ENCODE results near the gene CCL4. TPM values are rescaled to one million over a fixed set of nuclear protein-coding genes. Genes with fewer than 3 reads are reported as not detected.
"Not testable (repeated sequence)": the region's sequence is repeated elsewhere in the genome, so short reads cannot be mapped to it uniquely, and the experiment has no call there.

Gene CCL4
- total RNA-seq, 2 experiments from 2014 or later = 1.5 to 2.1 TPM

DNA sequence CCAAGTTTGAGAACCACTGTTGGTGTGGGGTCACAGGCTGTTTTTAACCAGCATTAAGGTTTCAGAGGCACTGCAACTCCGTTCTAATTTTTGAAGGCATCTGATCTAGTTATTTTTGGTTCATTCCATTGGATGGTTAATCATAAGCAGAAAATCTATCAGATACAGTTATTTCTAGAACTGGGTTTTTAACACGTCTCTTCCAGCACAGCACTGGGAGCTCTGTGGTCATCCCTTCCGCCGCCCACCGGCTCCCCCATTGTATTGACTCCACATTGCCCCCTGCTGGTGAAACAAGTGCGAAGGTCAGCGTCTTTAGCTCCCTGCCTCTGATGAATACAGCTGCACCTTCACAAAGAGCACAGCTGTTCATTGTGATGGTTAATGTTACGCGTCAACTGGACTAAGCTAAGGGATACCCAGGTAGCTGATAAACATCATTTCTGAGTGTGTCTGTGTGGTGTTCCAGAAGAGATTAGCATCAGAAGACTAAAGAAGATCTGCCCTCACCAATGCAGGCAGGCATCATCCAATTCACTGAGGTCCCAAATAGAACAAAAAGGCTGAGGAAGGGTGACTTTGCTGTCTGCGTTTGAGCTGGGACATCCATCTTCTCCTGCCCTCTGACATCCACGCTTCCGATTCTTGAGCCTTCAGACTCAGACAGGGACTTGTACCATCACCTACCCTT is 31.1 kb upstream of the CCL4 start:
- no peak overlapping the region for H3K27ac Mint-ChIP-seq
- POLR2A ChIA-PET = interaction anchor here (0.9 kb wide), 1 partner anchor 103 kb away, joined by 3 read pairs; no protein-coding TSS in a partner anchor
- H3K4me3 Mint-ChIP-seq = no peak overlapping the region

DNA sequence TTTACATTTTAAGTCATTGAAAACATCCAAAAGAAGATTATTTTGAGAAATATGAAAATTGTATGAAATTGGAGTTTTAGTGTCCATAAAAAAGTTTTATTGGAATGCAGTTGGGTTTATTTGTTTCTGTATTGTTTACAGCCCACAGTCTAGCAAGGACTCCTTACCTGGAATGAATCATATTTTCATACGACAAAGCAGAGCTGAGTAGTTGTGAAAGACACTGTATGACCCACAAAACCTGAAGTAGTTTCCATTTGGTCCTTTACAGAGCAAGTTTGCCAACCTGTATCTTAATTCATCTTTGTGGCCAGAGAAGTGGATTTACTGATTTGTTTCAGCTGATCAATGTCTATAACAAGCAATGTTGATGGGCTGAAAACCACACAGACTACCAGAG is 29.3 kb upstream of the CCL4 start:
- CTCF ChIA-PET = no interaction called here
- H3K36me3 Mint-ChIP-seq (ENCODE audit: low read depth) = no peaks in the 10 kb centered on the region
- H3K27ac Mint-ChIP-seq = no peak overlapping the region
- Histone ChIP-seq H3K27ac (ENCODE audit: low read depth in 1 of 2, low read length in 2 of 2) (no peak overlapping the region), H3K4me1 (ENCODE audit: insufficient read depth, low read length) (peaks cover 6% of the 10 kb centered on the region), H3K9me3 (ENCODE audit: control insufficient read depth in 1 of 2, insufficient read depth in 1 of 2, low read length in 2 of 2) (no peaks in the 10 kb centered on the region), H3K27me3 (ENCODE audit: control insufficient read depth in 1 of 2, insufficient read depth in 2 of 2, low read length in 2 of 2) (no peaks in the 10 kb centered on the region), H3K4me3 (ENCODE audit: low read length) (no peak overlapping the region), H3K36me3 (ENCODE audit: insufficient read depth, low read length) (no peaks in the 10 kb centered on the region)
- H3K9me3 Mint-ChIP-seq = no peaks in the 10 kb centered on the region
- POLR2A ChIA-PET = no interaction called here
- H3K27me3 Mint-ChIP-seq = no peaks in the 10 kb centered on the region
- ATAC-seq (ENCODE audit: poor library complexity) (no peak), DNase-seq (no peak)
- H3K4me1 Mint-ChIP-seq (ENCODE audit: low read depth) = no peaks in the 10 kb centered on the region
- no peak overlapping the region for H3K4me3 Mint-ChIP-seq
- TF ChIP-seq, protein P1, sequence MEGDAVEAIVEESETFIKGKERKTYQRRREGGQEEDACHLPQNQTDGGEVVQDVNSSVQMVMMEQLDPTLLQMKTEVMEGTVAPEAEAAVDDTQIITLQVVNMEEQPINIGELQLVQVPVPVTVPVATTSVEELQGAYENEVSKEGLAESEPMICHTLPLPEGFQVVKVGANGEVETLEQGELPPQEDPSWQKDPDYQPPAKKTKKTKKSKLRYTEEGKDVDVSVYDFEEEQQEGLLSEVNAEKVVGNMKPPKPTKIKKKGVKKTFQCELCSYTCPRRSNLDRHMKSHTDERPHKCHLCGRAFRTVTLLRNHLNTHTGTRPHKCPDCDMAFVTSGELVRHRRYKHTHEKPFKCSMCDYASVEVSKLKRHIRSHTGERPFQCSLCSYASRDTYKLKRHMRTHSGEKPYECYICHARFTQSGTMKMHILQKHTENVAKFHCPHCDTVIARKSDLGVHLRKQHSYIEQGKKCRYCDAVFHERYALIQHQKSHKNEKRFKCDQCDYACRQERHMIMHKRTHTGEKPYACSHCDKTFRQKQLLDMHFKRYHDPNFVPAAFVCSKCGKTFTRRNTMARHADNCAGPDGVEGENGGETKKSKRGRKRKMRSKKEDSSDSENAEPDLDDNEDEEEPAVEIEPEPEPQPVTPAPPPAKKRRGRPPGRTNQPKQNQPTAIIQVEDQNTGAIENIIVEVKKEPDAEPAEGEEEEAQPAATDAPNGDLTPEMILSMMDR (IDR thresholded peaks at IDR 0.05) = no peak
- intact Hi-C loops (cut with DNase I, micrococcal nuclease) = loop anchor here in 1 of 2 experiments (10.0 kb wide), 1 partner anchor 220 kb away; no protein-coding TSS in a partner anchor

More for the DNA sequence above, 31.1 kb upstream of the CCL4 start:
- TF ChIP-seq, protein P1 (IDR thresholded peaks at IDR 0.05) = peak; percentile 59
- peak; percentile 37 for ATAC-seq (ENCODE audit: poor library complexity)
- Histone ChIP-seq H3K4me3 (ENCODE audit: low read length) (no peak overlapping the region), H3K9me3 (ENCODE audit: control insufficient read depth in 1 of 2, insufficient read depth in 1 of 2, low read length in 2 of 2) (no peaks in the 10 kb centered on the region), H3K27me3 (ENCODE audit: control insufficient read depth in 1 of 2, insufficient read depth in 2 of 2, low read length in 2 of 2) (no peaks in the 10 kb centered on the region), H3K27ac (ENCODE audit: low read depth in 1 of 2, low read length in 2 of 2) (no peak overlapping the region), H3K36me3 (ENCODE audit: insufficient read depth, low read length) (no peaks in the 10 kb centered on the region), H3K4me1 (ENCODE audit: insufficient read depth, low read length) (peaks cover 6% of the 10 kb centered on the region)
- no peaks in the 10 kb centered on the region for H3K36me3 Mint-ChIP-seq (ENCODE audit: low read depth)
- H3K9me3 Mint-ChIP-seq = no peaks in the 10 kb centered on the region
- CTCF ChIA-PET = interaction anchor here (0.6 to 1.1 kb wide), 6 partner anchors 8 to 256 kb away, joined by 3 to 4 read pairs (median 3); no protein-coding TSS in a partner anchor
- no peaks in the 10 kb centered on the region for H3K27me3 Mint-ChIP-seq
- peak in 12 of 14 experiments; percentile 6 to 74 (median 26) for DNase-seq
- no peaks in the 10 kb centered on the region for H3K4me1 Mint-ChIP-seq (ENCODE audit: low read depth)
- intact Hi-C loops (cut with DNase I, micrococcal nuclease) = loop anchor here in 1 of 2 experiments (10.0 kb wide), 1 partner anchor 218 kb away; no protein-coding TSS in a partner anchor

DNA sequence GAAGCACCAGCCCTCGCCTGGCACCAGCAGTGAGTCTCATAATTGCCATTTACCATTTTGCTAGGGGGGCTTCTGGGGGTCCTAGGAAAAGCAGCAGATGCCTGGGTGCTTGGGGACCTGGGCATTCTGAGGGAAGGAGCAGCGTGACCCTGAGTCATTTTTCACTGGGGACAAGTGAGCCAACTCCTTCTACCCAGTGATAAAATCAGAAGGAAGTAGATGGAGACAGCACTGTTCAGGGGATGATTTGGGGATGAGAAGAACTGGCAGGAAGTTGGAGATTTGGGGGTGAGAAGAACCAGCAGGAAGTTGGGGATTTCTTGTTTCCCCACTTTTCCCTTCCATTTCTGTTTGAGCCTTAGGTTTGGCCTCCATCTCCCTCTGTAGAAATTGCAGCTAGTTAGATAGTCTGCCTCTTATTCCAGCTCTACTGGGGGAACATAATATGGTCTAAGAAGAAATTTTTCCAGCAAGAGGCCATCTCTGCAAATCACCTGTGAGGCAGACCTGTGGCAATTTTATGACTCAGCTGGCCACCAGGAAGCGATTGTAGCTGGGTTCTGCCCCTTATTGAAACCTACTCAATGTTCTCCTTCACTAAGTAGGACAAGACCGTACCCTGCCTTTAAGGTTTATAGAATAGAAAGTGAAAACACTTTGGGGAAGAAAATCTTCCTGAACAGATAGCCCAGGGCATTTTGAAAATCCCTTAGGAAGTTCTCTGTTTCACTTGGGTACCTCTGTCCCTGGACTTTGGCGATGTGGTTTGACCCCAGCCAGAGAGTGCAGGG is 21.8 kb upstream of the CCL4 start:
- DNase-seq; H3K9me3 ChIP-seq (ENCODE audit: control insufficient read depth in 1 of 2, insufficient read depth in 1 of 2, low read length in 2 of 2); intact Hi-C loops (cut with DNase I, micrococcal nuclease); H3K4me3 Mint-ChIP-seq; ATAC-seq (ENCODE audit: poor library complexity); H3K36me3 ChIP-seq (ENCODE audit: insufficient read depth, low read length); H3K27me3 ChIP-seq (ENCODE audit: control insufficient read depth in 1 of 2, insufficient read depth in 2 of 2, low read length in 2 of 2); H3K4me1 Mint-ChIP-seq (ENCODE audit: low read depth); H3K4me3 ChIP-seq (ENCODE audit: low read length); H3K9me3 Mint-ChIP-seq; H3K27me3 Mint-ChIP-seq; H3K36me3 Mint-ChIP-seq (ENCODE audit: low read depth); POLR2A ChIA-PET: not testable (repeated sequence)
- peak overlapping the region; percentile 28 for H3K27ac Mint-ChIP-seq
- CTCF ChIA-PET = interaction anchor here (0.7 kb wide), 1 partner anchor 9 kb away, joined by 3 read pairs; no protein-coding TSS in a partner anchor
- peak overlapping the region in 1 of 2 donors; percentile 34 for H3K27ac ChIP-seq (ENCODE audit: low read depth in 1 of 2, low read length in 2 of 2)
- peaks cover 16% of the 10 kb centered on the region for H3K4me1 ChIP-seq (ENCODE audit: insufficient read depth, low read length)

DNA sequence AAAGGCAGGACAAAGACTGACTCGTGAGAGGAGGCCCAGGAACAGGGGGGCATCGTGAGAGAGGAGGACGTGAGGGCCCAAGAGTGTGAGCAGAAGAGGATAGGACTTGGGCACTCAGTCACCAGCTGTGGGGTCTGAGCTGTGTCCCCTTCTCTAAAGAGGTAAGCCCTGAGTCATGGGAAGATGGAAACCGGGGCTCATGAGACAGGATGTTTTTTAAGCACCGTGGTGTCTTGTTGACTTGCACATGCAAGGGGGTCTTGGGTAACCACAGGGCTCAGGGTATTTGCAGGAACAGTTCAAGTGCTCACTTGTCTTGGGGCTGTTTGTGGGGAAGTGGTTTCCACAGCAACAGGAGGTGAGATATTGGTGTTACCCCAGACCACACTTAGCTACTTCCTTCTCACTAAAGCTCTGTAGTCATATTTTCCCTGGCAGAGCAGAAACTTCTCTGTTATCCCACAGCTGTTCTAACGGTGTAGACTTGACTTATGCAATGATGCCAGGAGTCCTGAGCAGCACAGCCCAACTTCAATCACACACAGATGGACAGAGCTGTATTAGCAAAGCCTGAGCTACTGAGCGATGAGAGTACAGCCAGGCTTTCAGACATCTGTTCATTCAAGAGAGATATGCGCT is 21.0 kb upstream of the CCL4 start:
- H3K27me3 Mint-ChIP-seq; POLR2A ChIA-PET; H3K9me3 Mint-ChIP-seq; H3K4me3 ChIP-seq (ENCODE audit: low read length); H3K36me3 ChIP-seq (ENCODE audit: insufficient read depth, low read length); H3K4me1 Mint-ChIP-seq (ENCODE audit: low read depth); CTCF ChIA-PET; H3K36me3 Mint-ChIP-seq (ENCODE audit: low read depth); H3K27me3 ChIP-seq (ENCODE audit: control insufficient read depth in 1 of 2, insufficient read depth in 2 of 2, low read length in 2 of 2); intact Hi-C loops (cut with DNase I, micrococcal nuclease); H3K4me3 Mint-ChIP-seq; H3K9me3 ChIP-seq (ENCODE audit: control insufficient read depth in 1 of 2, insufficient read depth in 1 of 2, low read length in 2 of 2): not testable (repeated sequence)
- peak; percentile 37 for ATAC-seq (ENCODE audit: poor library complexity)
- H3K27ac ChIP-seq (ENCODE audit: low read depth in 1 of 2, low read length in 2 of 2) = peak overlapping the region in 1 of 2 donors; percentile 34
- H3K4me1 ChIP-seq (ENCODE audit: insufficient read depth, low read length) = peaks cover 16% of the 10 kb centered on the region
- DNase-seq = peak in 8 of 14 experiments; percentile 1 to 89 (median 33)
- peak overlapping the region; percentile 28 for H3K27ac Mint-ChIP-seq

DNA sequence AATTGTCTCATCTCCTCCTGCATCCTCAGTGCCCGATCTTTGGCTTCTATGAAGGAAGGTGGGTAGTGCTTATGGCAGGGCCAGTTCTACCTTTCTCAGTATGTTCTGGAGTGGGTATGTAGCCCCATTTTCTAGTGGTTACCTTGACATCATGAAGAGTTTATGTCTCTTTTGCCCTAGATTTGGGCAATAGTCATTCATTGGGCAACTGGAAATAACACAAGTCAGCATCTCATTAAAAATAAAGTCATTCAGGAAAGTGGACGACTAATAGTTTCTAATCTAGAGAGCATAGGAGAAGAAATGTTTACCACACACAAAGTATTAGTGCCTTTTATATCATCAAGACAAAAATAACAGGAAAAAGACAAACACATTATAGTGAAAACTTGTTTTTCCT is 19.9 kb upstream of the CCL4 start:
- H3K27me3 Mint-ChIP-seq; POLR2A ChIA-PET; H3K36me3 Mint-ChIP-seq (ENCODE audit: low read depth); H3K27me3 ChIP-seq (ENCODE audit: control insufficient read depth in 1 of 2, insufficient read depth in 2 of 2, low read length in 2 of 2); H3K4me3 Mint-ChIP-seq; H3K27ac Mint-ChIP-seq; CTCF ChIA-PET; H3K27ac ChIP-seq (ENCODE audit: low read depth in 1 of 2, low read length in 2 of 2); DNase-seq; H3K4me1 Mint-ChIP-seq (ENCODE audit: low read depth); H3K9me3 Mint-ChIP-seq; ATAC-seq (ENCODE audit: poor library complexity); H3K9me3 ChIP-seq (ENCODE audit: control insufficient read depth in 1 of 2, insufficient read depth in 1 of 2, low read length in 2 of 2); H3K36me3 ChIP-seq (ENCODE audit: insufficient read depth, low read length); H3K4me3 ChIP-seq (ENCODE audit: low read length): not testable (repeated sequence)
- peaks cover 16% of the 10 kb centered on the region for H3K4me1 ChIP-seq (ENCODE audit: insufficient read depth, low read length)
- intact Hi-C loops (cut with DNase I, micrococcal nuclease) = loop anchor here in 1 of 2 experiments (2.0 kb wide), 1 partner anchor 19 kb away; the partner anchor contains the start of gene CCL4
